Left ventricle myocardium inferior (tissue), 1 donor: ENCODE data around the gene TMPRSS15. TPM values are rescaled to one million over a fixed set of nuclear protein-coding genes. Genes with fewer than 3 reads are reported as not detected.

Experiments used
- DNase-seq: peaks from one replicate; pipeline ENCODE4 v3.0.0-alpha.2; 2020
- H3K27ac ChIP-seq: fragments of 200-600 bp; replicated peaks from 2 replicates; pipeline ENCODE4 v1.8.0; 2021
- H3K27me3 ChIP-seq: fragments of 200-600 bp; 2 replicates; pipeline ENCODE4 v1.8.0; 2021; ENCODE audit warnings: low read depth
- H3K36me3 ChIP-seq: fragments of 200-600 bp; 2 replicates; pipeline ENCODE4 v1.8.0; 2021
- H3K4me1 ChIP-seq: fragments of 200-600 bp; 2 replicates; pipeline ENCODE4 v1.8.0; 2021
- H3K4me3 ChIP-seq: fragments of 200-600 bp; 2 replicates; pipeline ENCODE4 v1.8.0; 2021; ENCODE audit warnings: mild to moderate bottlenecking, moderate library complexity
- H3K9me3 ChIP-seq: fragments of 200-600 bp; replicated peaks from 2 replicates; pipeline ENCODE4 v1.8.0; 2021
- intact Hi-C: fragments of 100-400 bp; cut with micrococcal nuclease; formaldehyde crosslinking; loops from one replicate; pipeline ENCODE4 v1.11.0; 2022
- total RNA-seq: library from RNA; stranded (reverse); fragmentation: NEBNext Ultra II Directional; extraction: Animal tissue kit (Norgen Biotek cat#: 25700); gene quantifications from one replicate; pipeline ENCODE4 v1.2.1, GENCODE V29; 2021
- TF ChIP-seq, protein P1 (sequence below): fragments of 200-600 bp; IDR thresholded peaks from 2 replicates; pipeline ENCODE4 v1.8.0; 2021; ENCODE audit warnings: antibody characterized with exemption, mild to moderate bottlenecking, borderline replicate concordance
- donor health status: DM: no; HTN: yes; CAD: no; lungs with severe emphysema.

The TMPRSS15 gene
- total RNA-seq, 1 donor from 2014 or later, result not detected

GRCh38 chr21:18253221-18253620 is 150.4 kb downstream of the TMPRSS15 start:
- Histone ChIP-seq H3K4me1 (no peaks in the 10 kb centered on the region), H3K27me3 (no peaks in the 10 kb centered on the region), H3K9me3 (no peaks in the 10 kb centered on the region), H3K27ac (no peak overlapping the region), H3K36me3 (no peaks in the 10 kb centered on the region), H3K4me3 (no peak overlapping the region)
- DNase-seq, result no peak
- intact Hi-C loops, result no loop called here
- TF ChIP-seq, protein P1, sequence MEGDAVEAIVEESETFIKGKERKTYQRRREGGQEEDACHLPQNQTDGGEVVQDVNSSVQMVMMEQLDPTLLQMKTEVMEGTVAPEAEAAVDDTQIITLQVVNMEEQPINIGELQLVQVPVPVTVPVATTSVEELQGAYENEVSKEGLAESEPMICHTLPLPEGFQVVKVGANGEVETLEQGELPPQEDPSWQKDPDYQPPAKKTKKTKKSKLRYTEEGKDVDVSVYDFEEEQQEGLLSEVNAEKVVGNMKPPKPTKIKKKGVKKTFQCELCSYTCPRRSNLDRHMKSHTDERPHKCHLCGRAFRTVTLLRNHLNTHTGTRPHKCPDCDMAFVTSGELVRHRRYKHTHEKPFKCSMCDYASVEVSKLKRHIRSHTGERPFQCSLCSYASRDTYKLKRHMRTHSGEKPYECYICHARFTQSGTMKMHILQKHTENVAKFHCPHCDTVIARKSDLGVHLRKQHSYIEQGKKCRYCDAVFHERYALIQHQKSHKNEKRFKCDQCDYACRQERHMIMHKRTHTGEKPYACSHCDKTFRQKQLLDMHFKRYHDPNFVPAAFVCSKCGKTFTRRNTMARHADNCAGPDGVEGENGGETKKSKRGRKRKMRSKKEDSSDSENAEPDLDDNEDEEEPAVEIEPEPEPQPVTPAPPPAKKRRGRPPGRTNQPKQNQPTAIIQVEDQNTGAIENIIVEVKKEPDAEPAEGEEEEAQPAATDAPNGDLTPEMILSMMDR, result no peak

- no peak overlapping the region for H3K4me3 ChIP-seq
Measured at GRCh38 chr21:18252680-18253079, 150.9 kb downstream of the TMPRSS15 start.

GRCh38 chr21:18252256-18252655 is 151.3 kb downstream of the TMPRSS15 start:
- TF ChIP-seq, protein P1, result no peak
- intact Hi-C loops, result no loop called here
- Histone ChIP-seq H3K27ac (peak overlapping the region; percentile 16), H3K4me1 (no peaks in the 10 kb centered on the region), H3K27me3 (no peaks in the 10 kb centered on the region), H3K9me3 (no peaks in the 10 kb centered on the region), H3K4me3 (no peak overlapping the region), H3K36me3 (no peaks in the 10 kb centered on the region)
- DNase-seq, result no peak

More at GRCh38 chr21:18252680-18253079, 150.9 kb downstream of the TMPRSS15 start:
- TF ChIP-seq, protein P1, result no peak
- Histone ChIP-seq H3K27me3 (no peaks in the 10 kb centered on the region), H3K4me1 (no peaks in the 10 kb centered on the region), H3K9me3 (no peaks in the 10 kb centered on the region), H3K36me3 (no peaks in the 10 kb centered on the region), H3K27ac (peak overlapping the region; percentile 16)
- no peak for DNase-seq
- intact Hi-C loops, result no loop called here

GRCh38 chr21:18251065-18251464 is 152.5 kb downstream of the TMPRSS15 start:
- H3K27me3 ChIP-seq, result peaks cover 4% of the 10 kb centered on the region
- H3K27ac ChIP-seq, result no peak overlapping the region
- intact Hi-C loops, result no loop called here

DNA sequence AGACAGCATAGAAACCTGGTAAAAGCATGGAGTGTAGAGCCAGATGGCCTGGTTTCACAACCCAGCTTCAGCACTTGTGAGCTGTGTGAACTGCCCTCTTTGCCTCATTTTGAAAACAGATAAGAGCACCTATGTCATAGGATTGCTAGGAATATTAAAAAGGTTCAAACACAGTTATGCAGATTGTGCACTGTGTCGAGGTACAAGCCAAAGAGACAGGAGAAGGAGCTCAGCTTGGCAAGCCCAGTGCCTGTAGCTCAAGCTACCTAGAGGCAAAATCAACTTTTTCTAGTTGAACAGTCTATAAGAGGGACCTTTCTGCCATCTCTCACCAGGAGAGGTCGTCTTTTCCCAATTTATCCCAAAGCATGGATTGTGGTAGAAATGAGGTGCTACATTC is 153.9 kb downstream of the TMPRSS15 start:
- intact Hi-C loops, result no loop called here
- Histone ChIP-seq H3K27me3 (peaks cover 17% of the 10 kb centered on the region), H3K4me3 (no peak overlapping the region), H3K9me3 (no peaks in the 10 kb centered on the region), H3K36me3 (no peaks in the 10 kb centered on the region), H3K4me1 (peaks cover 8% of the 10 kb centered on the region), H3K27ac (no peak overlapping the region)
- DNase-seq, result no peak
- TF ChIP-seq, protein P1, result no peak

More at GRCh38 chr21:18251065-18251464, 152.5 kb downstream of the TMPRSS15 start:
- TF ChIP-seq, protein P1, result no peak
- no peaks in the 10 kb centered on the region for H3K4me1 ChIP-seq
- H3K9me3 ChIP-seq, result no peaks in the 10 kb centered on the region
- no peak overlapping the region for H3K4me3 ChIP-seq
- DNase-seq, result no peak
- no peaks in the 10 kb centered on the region for H3K36me3 ChIP-seq

- Histone ChIP-seq H3K4me3 (no peak overlapping the region), H3K36me3 (no peaks in the 10 kb centered on the region), H3K27ac (no peak overlapping the region), H3K4me1 (peaks cover 11% of the 10 kb centered on the region), H3K27me3 (peaks cover 32% of the 10 kb centered on the region), H3K9me3 (no peaks in the 10 kb centered on the region)
- TF ChIP-seq, protein P1, result no peak
- DNase-seq, result no peak
- intact Hi-C loops, result no loop called here
Measured at GRCh38 chr21:18248171-18248570, 155.4 kb downstream of the TMPRSS15 start.
